Gastrocnemius medialis (tissue), 4 donors: ENCODE measurements around the gene OXCT1.

Source experiments
- CTCF ChIP-seq, 5 experiments: fragments of 450-650 bp in 3 of 5; fragments of 200-600 bp in 2 of 5; sonication (generic) in 2 of 5; IDR thresholded peaks in 4 of 5; conservative IDR thresholded peaks in 1 of 5; 1 replicate in 4 of 5; 2 replicates in 1 of 5; pipeline ENCODE4 v1.5.1; 2016 to 2019; ENCODE audit warnings: antibody characterized with exemption in 5 of 5, mild to moderate bottlenecking in 3 of 5, moderate library complexity in 3 of 5
- POLR2A ChIP-seq, 2 donors: fragments of 450-650 bp; IDR thresholded peaks; one replicate each; pipeline ENCODE4 v1.6.1; 2017; ENCODE audit warnings: antibody characterized with exemption in 2 of 2, mild to moderate bottlenecking in 2 of 2, moderate library complexity in 2 of 2

- TF ChIP-seq POLR2A (IDR thresholded peaks at IDR 0.05), result no peak
- no peak for TF ChIP-seq CTCF (IDR thresholded peaks at IDR 0.05 in 4 of 5, conservative IDR thresholded peaks at IDR 0.05 in 1 of 5)
These were observed 21.0 kb upstream of the OXCT1 start for GRCh38 chr5:41891066-41891707.
